H1 (cell line): ENCODE data around the gene EXD3. TPM values are rescaled to one million over a fixed set of nuclear protein-coding genes. Genes with fewer than 3 reads are reported as not detected.

ENCODE experiments used
- CTCF ChIA-PET: fragments of 300-600 bp; sonication (Branson Sonifier 250); formaldehyde crosslinking; loops from one replicate; lab custom pipeline; 2021; ENCODE audit not compliant: partially characterized antibody; lab: Charles Lee
- POLR2A ChIA-PET: fragments of 300-600 bp; sonication (Branson Sonifier 250); formaldehyde crosslinking; loops from one replicate; lab custom pipeline; 2021; ENCODE audit warnings: inconsistent platforms; ENCODE audit not compliant: partially characterized antibody; lab: Charles Lee
- DNase-seq, 2 experiments: peaks; one replicate each; pipeline versions ENCODE4 v3.0.0 to v3.0.0-alpha.2; 2010 to 2022; ENCODE audit warnings: low spot score in 2 of 2, low read depth in 1 of 2, mixed read lengths in 1 of 2
- FAIRE-seq: peaks from 2 replicates; lab custom pipeline; 2011; peaks lifted over from hg19 to GRCh38; lab: Jason Lieb, UNC
- H2AFZ ChIP-seq: 2 replicates; pipeline ENCODE4 v1.8.1; 2012; ENCODE audit warnings: low read length, inconsistent platforms
- H2AK5ac ChIP-seq: 2 replicates; pipeline ENCODE4 v1.6.1; 2013; ENCODE audit warnings: low read depth, low read length
- H2BK120ac ChIP-seq: replicated peaks from 2 replicates; pipeline ENCODE3; 2013; ENCODE audit warnings: low read depth, low read length, inconsistent platforms
- H2BK12ac ChIP-seq: 2 replicates; pipeline ENCODE4 v1.6.1; 2013; ENCODE audit warnings: low read depth, low read length
- H2BK15ac ChIP-seq: 2 replicates; pipeline ENCODE4 v1.6.1; 2013; ENCODE audit warnings: low read length
- H2BK20ac ChIP-seq: 2 replicates; pipeline ENCODE4 v1.6.1; 2013; ENCODE audit warnings: low read length
- H2BK5ac ChIP-seq: 2 replicates; pipeline ENCODE4 v1.6.1; 2013; ENCODE audit warnings: low read depth, low read length
- H3K14ac ChIP-seq: 2 replicates; pipeline ENCODE4 v1.6.1; 2013; ENCODE audit warnings: inconsistent platforms; ENCODE audit not compliant: insufficient read length
- H3K18ac ChIP-seq: 2 replicates; pipeline ENCODE4 v1.6.1; 2013; ENCODE audit warnings: low read length; ENCODE audit errors: extremely low read depth
- H3K23ac ChIP-seq: 2 replicates; pipeline ENCODE4 v1.6.1; 2013; ENCODE audit warnings: inconsistent platforms; ENCODE audit not compliant: insufficient read length
- H3K23me2 ChIP-seq: 2 replicates; pipeline ENCODE4 v1.6.1; 2013; ENCODE audit warnings: low read depth, low read length
- H3K27ac ChIP-seq: 2 replicates; pipeline ENCODE4 v1.6.1; 2011; ENCODE audit warnings: low read depth, low read length, inconsistent platforms
- H3K27me3 ChIP-seq, 4 experiments: replicated peaks in 1 of 4; 1 replicate in 1 of 4; 2 replicates in 3 of 4; pipeline versions ENCODE4 v1.6.1 to v1.8.1; 2011 to 2013; ENCODE audit warnings: low read length in 3 of 4, mild to moderate bottlenecking in 3 of 4, inconsistent platforms in 2 of 4, mixed read lengths in 2 of 4, moderate library complexity in 1 of 4; ENCODE audit not compliant: control insufficient read depth in 3 of 4, insufficient read depth in 3 of 4; ENCODE audit errors: extremely low read depth in 1 of 4
- H3K36me3 ChIP-seq, 4 experiments: 2 replicates each; pipeline versions ENCODE4 v1.6.1 to v1.8.1; 2011 to 2013; ENCODE audit warnings: mild to moderate bottlenecking in 4 of 4, low read length in 3 of 4, moderate library complexity in 2 of 4, control low read depth in 1 of 4, inconsistent platforms in 1 of 4; ENCODE audit not compliant: insufficient read depth in 4 of 4, control insufficient read depth in 2 of 4
- H3K4ac ChIP-seq: replicated peaks from 2 replicates; pipeline ENCODE3; 2013; ENCODE audit warnings: low read length, low read depth, mixed read lengths, inconsistent platforms; ENCODE audit not compliant: insufficient read length
- H3K4me1 ChIP-seq, 4 experiments: replicated peaks in 1 of 4; 1 replicate in 1 of 4; 2 replicates in 3 of 4; pipeline versions ENCODE4 v1.6.1 to v1.8.1; 2011 to 2013; ENCODE audit warnings: low read length in 3 of 4, inconsistent platforms in 2 of 4, mixed read lengths in 1 of 4; ENCODE audit not compliant: insufficient read depth in 4 of 4, control insufficient read depth in 3 of 4
- H3K4me2 ChIP-seq, 2 experiments: 2 replicates each; pipeline versions ENCODE4 v1.6.1 to v1.8.1; 2011 to 2013; ENCODE audit warnings: low read depth in 2 of 2, low read length in 2 of 2, control low read depth in 1 of 2, inconsistent platforms in 1 of 2, mild to moderate bottlenecking in 1 of 2; ENCODE audit not compliant: insufficient read depth in 1 of 2
- H3K4me3 ChIP-seq, 4 experiments: fragments of 200-600, 300-600 bp in 1 of 4; sonication (generic), shearing (Covaris generic), sonication (Bioruptor Twin) in 1 of 4; 2 replicates each; pipeline versions ENCODE4 v1.5.1 to v1.8.1; 2011 to 2016; ENCODE audit warnings: low read length in 4 of 4, low read depth in 3 of 4, control low read depth in 2 of 4, inconsistent platforms in 2 of 4, mild to moderate bottlenecking in 2 of 4, mixed read lengths in 1 of 4, moderate library complexity in 1 of 4; ENCODE audit not compliant: insufficient read depth in 2 of 4; ENCODE audit errors: extremely low read depth in 1 of 4
- H3K56ac ChIP-seq: replicated peaks from 2 replicates; pipeline ENCODE3; 2013; ENCODE audit warnings: low read depth, mild to moderate bottlenecking, mixed read lengths, low read length, inconsistent platforms; ENCODE audit not compliant: insufficient read length
- H3K79me1 ChIP-seq: 2 replicates; pipeline ENCODE4 v1.6.1; 2013; ENCODE audit warnings: low read depth, low read length, control low read depth
- H3K79me2 ChIP-seq, 2 experiments: 2 replicates each; pipeline versions ENCODE4 v1.6.1 to v1.8.1; 2012 to 2013; ENCODE audit warnings: low read length in 2 of 2, mild to moderate bottlenecking in 2 of 2, inconsistent platforms in 1 of 2; ENCODE audit not compliant: insufficient read depth in 2 of 2, control insufficient read depth in 1 of 2
- H3K9ac ChIP-seq, 4 experiments: replicated peaks in 1 of 4; 1 replicate in 1 of 4; 2 replicates in 3 of 4; pipeline versions ENCODE4 v1.6.1 to v1.8.1; 2011 to 2013; ENCODE audit warnings: low read depth in 3 of 4, low read length in 3 of 4, control low read depth in 2 of 4, mild to moderate bottlenecking in 2 of 4, moderate library complexity in 2 of 4, inconsistent platforms in 1 of 4; ENCODE audit errors: extremely low read depth in 1 of 4
- H3K9me3 ChIP-seq, 2 experiments: 2 replicates each; pipeline versions ENCODE4 v1.6.1 to v1.8.1; 2012 to 2013; ENCODE audit warnings: mild to moderate bottlenecking in 2 of 2, moderate library complexity in 2 of 2, control low read depth in 1 of 2, inconsistent platforms in 1 of 2, low read depth in 1 of 2, low read length in 1 of 2, mixed read lengths in 1 of 2; ENCODE audit not compliant: insufficient read depth in 2 of 2
- H4K20me1 ChIP-seq, 2 experiments: replicated peaks in 1 of 2; 2 replicates each; pipeline versions ENCODE3 to v1.8.1; 2011 to 2013; ENCODE audit warnings: inconsistent platforms in 2 of 2, low read length in 2 of 2, mild to moderate bottlenecking in 1 of 2; ENCODE audit not compliant: insufficient read depth in 2 of 2, control insufficient read depth in 1 of 2
- H4K5ac ChIP-seq: 2 replicates; pipeline ENCODE4 v1.6.1; 2013; ENCODE audit warnings: low read length, low read depth, mixed read lengths, inconsistent platforms; ENCODE audit not compliant: insufficient read length
- H4K8ac ChIP-seq: 2 replicates; pipeline ENCODE4 v1.8.0; 2013; ENCODE audit warnings: mild to moderate bottlenecking, moderate library complexity, low read length, inconsistent platforms; ENCODE audit not compliant: insufficient read depth; ENCODE audit errors: extremely low read depth
- H4K91ac ChIP-seq: replicated peaks from 2 replicates; pipeline ENCODE3; 2013; ENCODE audit warnings: low read length, mixed read lengths, inconsistent platforms; ENCODE audit not compliant: insufficient read length
- NANOG ChIP-seq: IDR thresholded peaks from 2 replicates; pipeline ENCODE4 v1.6.1; 2011; ENCODE audit warnings: low read length, low read depth, mild to moderate bottlenecking, inconsistent platforms; ENCODE audit not compliant: insufficient read depth, poor library complexity, severe bottlenecking
- NRF1 ChIP-seq: IDR thresholded peaks from 2 replicates; pipeline ENCODE4 v1.6.1; 2011; ENCODE audit warnings: mild to moderate bottlenecking, low read depth, low read length, improper control_type of control experiment
- POLR2A ChIP-seq, 2 experiments: IDR thresholded peaks; 1 replicate in 1 of 2; 2 replicates in 1 of 2; pipeline ENCODE4 v1.6.1; 2011; ENCODE audit warnings: low read depth in 2 of 2, low read length in 2 of 2, mild to moderate bottlenecking in 2 of 2; ENCODE audit errors: control extremely low read depth in 1 of 2
- TAF1 ChIP-seq: IDR thresholded peaks from 2 replicates; pipeline ENCODE4 v1.6.1; 2011; ENCODE audit warnings: mild to moderate bottlenecking, low read depth, low read length
- WGBS, 2 experiments: shearing (Covaris generic) in 1 of 2; methylation state at CpG; one replicate each; pipeline versions ENCODE4 v1.1.6 to v1.1.7; 2013 to 2015; ENCODE audit warnings: low lambda C conversion rate in 2 of 2, mixed read lengths in 2 of 2, inconsistent platforms in 1 of 2, low coverage in 1 of 2, missing lambda C conversion rate in 1 of 2; ENCODE audit not compliant: insufficient replicate concordance in 2 of 2, insufficient coverage in 1 of 2, insufficient read length in 1 of 2; ENCODE audit errors: extremely low coverage in 1 of 2, missing lambda C conversion rate in 1 of 2; 5-methylcytosine and 5-hydroxymethylcytosine counted together
- polyA plus RNA-seq, 7 experiments: library from polyadenylated mRNA; depleted of rRNA in 3 of 7; stranded (reverse) in 5 of 7; unstranded in 2 of 7; fragments of >200 nt in 5 of 7; fragments of 200-250 nt in 2 of 7; gene quantifications; 1 replicate in 5 of 7; 2 replicates in 1 of 7; 4 replicates in 1 of 7; pipeline versions ENCODE4 v1.2.1 to v1.2.3, GENCODE V29; 2011 to 2013; ENCODE audit warnings: missing spikeins in 2 of 7, mixed read lengths in 2 of 7
- total RNA-seq: library from RNA; stranded (reverse); fragmentation: NEBNext Ultra II Directional; extraction: Animal tissue kit (Norgen Biotek cat#: 25700); gene quantifications from 2 replicates; pipeline ENCODE4 v1.2.1, GENCODE V29; 2021

The EXD3 gene
- total and polyA plus RNA-seq, 2 of the 8 experiments (the other 6 are each of a cell fraction or from before 2014, with no cell fraction given) = 7.2 to 9.4 TPM

DNA sequence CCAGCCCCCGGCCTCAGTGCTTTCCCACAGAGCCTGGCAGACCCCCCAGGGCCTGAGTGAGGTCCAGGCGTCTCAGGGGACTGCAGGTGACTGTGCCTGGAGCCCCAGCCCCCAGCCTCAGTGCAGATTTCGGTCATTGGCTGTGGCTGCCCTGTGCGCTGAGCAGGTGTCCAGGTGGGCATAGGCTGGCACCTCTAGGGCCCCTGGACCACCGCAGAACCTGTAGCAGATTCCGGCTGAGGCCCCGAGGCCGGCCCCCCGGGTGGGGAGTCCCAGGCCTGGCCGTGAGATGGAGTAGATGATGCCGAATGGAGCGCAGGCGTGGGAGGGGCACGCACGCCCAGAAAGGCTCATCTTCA lies 12.1 kb downstream of the EXD3 start:
- no peaks in the 10 kb centered on the region for H3K36me3 ChIP-seq
- H3K23me2 ChIP-seq = peaks cover 6% of the 10 kb centered on the region; the same call in 1 of the 2 replicates
- H3K56ac ChIP-seq = no peak overlapping the region
- H3K4me1 ChIP-seq = peaks cover 0 to 8% (median 2%) of the 10 kb centered on the region in 4 experiments; a peak in 6 of 7 replicates
- H4K8ac ChIP-seq = no peak overlapping the region; the same call in 1 of the 2 replicates
- no peak overlapping the region for H4K91ac ChIP-seq
- H2BK12ac ChIP-seq = no peak overlapping the region
- DNase-seq (no peak), FAIRE-seq (no peak)
- no peak overlapping the region for H4K5ac ChIP-seq
- H3K9ac ChIP-seq = no peak overlapping the region
- no peak overlapping the region for H3K18ac ChIP-seq
- peaks cover 2 to 3% of the 10 kb centered on the region in 2 experiments for H4K20me1 ChIP-seq
- H3K9me3 ChIP-seq = no peaks in the 10 kb centered on the region
- TF ChIP-seq NANOG (no peak), NRF1 (no peak), POLR2A (IDR thresholded peaks at IDR 0.05; ENCODE audit: control extremely low read depth in 1 of 2, low read depth in 2 of 2, low read length in 2 of 2) (no peak), TAF1 (no peak)
- no peak overlapping the region for H3K23ac ChIP-seq
- H2AK5ac ChIP-seq = no peak overlapping the region
- H3K4me2 ChIP-seq = no peak overlapping the region
- no peak overlapping the region for H3K27ac ChIP-seq
- ChIA-PET POLR2A (interaction anchor here (0.7 kb wide), 1 partner anchor 28 kb away, joined by 3 read pairs; no protein-coding TSS in a partner anchor), CTCF (interaction anchor here (0.6 to 1.4 kb wide), 3 partner anchors 12 to 590 kb away, joined by 3 to 5 read pairs (median 3); partner anchors contain the start of genes EXD3 and NOXA1)
- no peak overlapping the region for H3K4ac ChIP-seq
- 88% methylated on average over 13 of the region's 15 CpGs; no CpG with 5 or more reads in 1 of the 2 experiments for WGBS, 2 experiments
- no peak overlapping the region for H2BK120ac ChIP-seq
- no peak overlapping the region for H2BK5ac ChIP-seq
- H3K27me3 ChIP-seq = peaks cover 0 to 3% (median under 1%) of the 10 kb centered on the region in 4 experiments; a peak in 2 of 7 replicates
- no peak overlapping the region for H2BK15ac ChIP-seq
- no peaks in the 10 kb centered on the region for H3K79me2 ChIP-seq
- no peak overlapping the region for H2AFZ ChIP-seq
- no peak overlapping the region for H3K14ac ChIP-seq
- peaks cover 7% of the 10 kb centered on the region; the same call in 1 of the 2 replicates for H3K79me1 ChIP-seq
- H3K4me3 ChIP-seq = no peak overlapping the region
- H2BK20ac ChIP-seq = no peak overlapping the region
